Measurements from ENCODE around the gene SLC28A1. TPM values are rescaled to one million over a fixed set of nuclear protein-coding genes. Genes with fewer than 3 reads are reported as not detected.

The SLC28A1 gene
- total RNA-seq, 1 experiment from 2014 or later: not detected

DNA sequence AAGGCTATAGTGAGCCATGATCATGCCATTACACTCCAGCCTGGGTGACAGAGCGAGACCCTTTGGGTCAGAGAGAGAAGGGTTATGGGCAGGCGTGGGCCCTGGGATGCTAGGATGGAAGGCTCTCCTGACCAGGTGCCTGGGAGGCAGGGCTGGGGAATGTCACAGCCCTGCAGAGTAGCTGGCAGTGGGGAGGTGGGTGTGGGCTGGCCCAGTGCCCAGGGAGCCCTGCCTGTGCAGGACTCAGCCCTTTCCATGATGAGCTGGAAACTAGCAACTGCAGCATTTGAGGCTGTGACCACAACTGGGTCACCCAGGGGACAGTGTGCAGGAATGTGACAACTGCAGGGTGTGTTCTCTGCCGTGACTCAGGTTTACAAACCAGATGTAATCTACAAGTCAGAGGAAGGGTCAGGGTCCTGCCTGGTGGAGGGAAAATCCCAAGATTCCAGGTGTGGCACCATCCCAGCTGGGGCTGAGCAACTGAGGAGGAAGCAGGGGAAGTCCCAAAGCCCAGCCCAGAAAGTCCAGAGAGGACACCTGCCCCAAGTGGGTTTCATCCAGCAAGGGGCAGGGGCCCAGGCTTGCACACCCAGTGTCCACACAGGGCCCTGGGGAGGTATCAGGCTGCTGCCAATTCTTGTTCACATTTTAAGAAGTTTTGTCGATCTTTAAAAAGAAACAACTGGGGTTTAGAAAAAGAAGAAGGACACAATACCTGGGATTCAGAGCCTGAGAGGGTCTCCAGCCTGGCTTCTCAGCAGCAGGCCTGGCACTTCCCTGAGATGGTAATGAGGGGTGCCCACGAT lies 45.5 kb downstream of the SLC28A1 start (continued):
- no peak for TF ChIP-seq EZH2phosphoT487 (IDR thresholded peaks at IDR 0.05; ENCODE audit: borderline replicate concordance)
- TF ChIP-seq JUND (IDR thresholded peaks at IDR 0.05): peak; percentile 86
- TF ChIP-seq SIN3A (IDR thresholded peaks at IDR 0.05; ENCODE audit: low read depth): peak; percentile 96
- TF ChIP-seq SRF (IDR thresholded peaks at IDR 0.05; ENCODE audit: low read depth): no peak
- TF ChIP-seq EZH2 (IDR thresholded peaks at IDR 0.05): no peak
- TF ChIP-seq RAD21 (IDR thresholded peaks at IDR 0.05; ENCODE audit: low read depth): peak; percentile 35; the same call in 1 of the 2 replicates

DNA sequence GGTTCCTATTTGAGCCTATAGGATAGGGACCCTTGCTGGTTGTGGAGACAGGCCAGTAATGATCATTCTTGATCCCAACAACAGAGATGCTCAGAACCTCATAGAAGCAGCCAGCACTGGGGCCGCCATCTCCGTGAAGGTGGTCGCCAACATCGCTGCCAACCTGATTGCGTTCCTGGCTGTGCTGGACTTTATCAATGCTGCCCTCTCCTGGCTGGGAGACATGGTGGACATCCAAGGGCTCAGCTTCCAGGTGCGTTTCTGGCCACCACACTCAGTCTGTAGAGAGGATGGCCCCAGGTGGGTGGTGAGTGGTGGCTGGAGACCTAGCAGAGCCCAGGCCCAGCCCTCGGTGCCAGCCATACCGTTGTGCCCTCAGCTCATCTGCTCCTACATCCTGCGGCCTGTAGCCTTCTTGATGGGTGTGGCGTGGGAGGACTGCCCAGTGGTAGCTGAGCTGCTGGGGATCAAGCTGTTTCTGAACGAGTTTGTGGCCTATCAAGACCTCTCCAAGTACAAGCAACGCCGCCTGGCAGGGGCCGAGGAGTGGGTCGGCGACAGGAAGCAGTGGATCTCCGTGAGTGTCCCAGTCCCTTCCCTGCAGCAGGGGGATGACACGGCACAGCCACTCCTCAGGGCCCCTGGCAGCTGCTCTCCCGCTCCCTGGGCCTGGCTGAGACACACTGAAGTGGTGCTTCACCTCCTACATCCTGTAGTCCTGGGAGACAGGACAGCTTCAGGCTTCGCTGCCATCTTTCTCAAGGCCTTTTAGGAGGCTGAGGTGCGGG lies 50.7 kb downstream of the SLC28A1 start:
- ChIA-PET CTCF (interaction anchor here (0.7 to 1.8 kb wide), 7 partner anchors 12 to 364 kb away, joined by 3 to 5 read pairs (median 4); partner anchors contain the start of gene WDR73), RAD21 (ENCODE audit: low non-redundant PET in 1 of 2, low total read pairs in 2 of 2, uncharacterized antibody in 2 of 2, unreplicated experiment in 2 of 2) (interaction anchor here in 1 of 2 experiments (1.0 kb wide), 1 partner anchor 110 kb away, joined by 3 read pairs; no protein-coding TSS in a partner anchor), POLR2A (interaction anchor here (0.7 kb wide), 1 partner anchor 9 kb away, joined by 4 read pairs; no protein-coding TSS in a partner anchor)
- peak; percentile 75 for ATAC-seq
- intact Hi-C loops (cut with micrococcal nuclease): loop anchor here (1.0 to 10.0 kb wide), 4 partner anchors 90 to 790 kb away; partner anchors contain the start of gene WDR73
- DNase-seq (ENCODE audit: low read depth, low spot score): no peak
- Histone ChIP-seq H3K4me2 (ENCODE audit: low read length) (no peak overlapping the region), H3K9me2 (ENCODE audit: insufficient read depth) (no peaks in the 10 kb centered on the region), H3K4me1 (ENCODE audit: control insufficient read depth in 1 of 2, insufficient read depth in 2 of 2, low read length in 2 of 2) (peaks cover 6% of the 10 kb centered on the region in 2 experiments), H3K9ac (ENCODE audit: low read length) (no peak overlapping the region), H3K27ac (ENCODE audit: low read depth, low read length) (no peak overlapping the region; the same call in 1 of the 2 replicates), H3K36me3 (ENCODE audit: control insufficient read depth in 1 of 2, insufficient read depth in 2 of 2, low read length in 2 of 2) (no peaks in the 10 kb centered on the region), H3K27me3 (ENCODE audit: insufficient read depth, low read length) (no peaks in the 10 kb centered on the region), H4K20me1 (ENCODE audit: insufficient read depth) (no peaks in the 10 kb centered on the region), H3K79me2 (ENCODE audit: insufficient read depth, low read length) (no peaks in the 10 kb centered on the region), H3K9me3 (ENCODE audit: control insufficient read depth in 1 of 2, insufficient read depth in 1 of 2, low read depth in 1 of 2, low read length in 2 of 2) (no peaks in the 10 kb centered on the region), H3K4me3 (replicated peaks in 1 of 2; ENCODE audit: low read depth in 1 of 2, low read length in 2 of 2) (no peak overlapping the region), H2AFZ (ENCODE audit: low read depth, low read length, poor library complexity, severe bottlenecking) (no peak overlapping the region)
- TF ChIP-seq, protein P1, sequence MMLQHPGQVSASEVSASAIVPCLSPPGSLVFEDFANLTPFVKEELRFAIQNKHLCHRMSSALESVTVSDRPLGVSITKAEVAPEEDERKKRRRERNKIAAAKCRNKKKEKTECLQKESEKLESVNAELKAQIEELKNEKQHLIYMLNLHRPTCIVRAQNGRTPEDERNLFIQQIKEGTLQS (IDR thresholded peaks at IDR 0.05): no peak
- TF ChIP-seq SIN3A (IDR thresholded peaks at IDR 0.05; ENCODE audit: low read depth) (no peak), RAD21 (IDR thresholded peaks at IDR 0.05; ENCODE audit: low read depth) (peak; percentile 71)
- TF ChIP-seq, protein P2, sequence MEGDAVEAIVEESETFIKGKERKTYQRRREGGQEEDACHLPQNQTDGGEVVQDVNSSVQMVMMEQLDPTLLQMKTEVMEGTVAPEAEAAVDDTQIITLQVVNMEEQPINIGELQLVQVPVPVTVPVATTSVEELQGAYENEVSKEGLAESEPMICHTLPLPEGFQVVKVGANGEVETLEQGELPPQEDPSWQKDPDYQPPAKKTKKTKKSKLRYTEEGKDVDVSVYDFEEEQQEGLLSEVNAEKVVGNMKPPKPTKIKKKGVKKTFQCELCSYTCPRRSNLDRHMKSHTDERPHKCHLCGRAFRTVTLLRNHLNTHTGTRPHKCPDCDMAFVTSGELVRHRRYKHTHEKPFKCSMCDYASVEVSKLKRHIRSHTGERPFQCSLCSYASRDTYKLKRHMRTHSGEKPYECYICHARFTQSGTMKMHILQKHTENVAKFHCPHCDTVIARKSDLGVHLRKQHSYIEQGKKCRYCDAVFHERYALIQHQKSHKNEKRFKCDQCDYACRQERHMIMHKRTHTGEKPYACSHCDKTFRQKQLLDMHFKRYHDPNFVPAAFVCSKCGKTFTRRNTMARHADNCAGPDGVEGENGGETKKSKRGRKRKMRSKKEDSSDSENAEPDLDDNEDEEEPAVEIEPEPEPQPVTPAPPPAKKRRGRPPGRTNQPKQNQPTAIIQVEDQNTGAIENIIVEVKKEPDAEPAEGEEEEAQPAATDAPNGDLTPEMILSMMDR (IDR thresholded peaks at IDR 0.05 in 2 of 3, conservative IDR thresholded peaks at IDR 0.05 in 1 of 3; ENCODE audit: borderline replicate concordance in 1 of 3, insufficient read depth in 1 of 3, low read depth in 2 of 3, low read length in 2 of 3): peak; percentile 38 to 58 (median 44); a peak in 5 of 6 replicates
- no TSS peak for BruUV-seq (replicated peaks)
